Measurements from ENCODE around the gene CALML6. TPM values are rescaled to one million over a fixed set of nuclear protein-coding genes. Genes with fewer than 3 reads are reported as not detected.

The CALML6 gene
- total RNA-seq, 2 experiments from 2014 or later: 0.54 to 5.1 TPM

DNA sequence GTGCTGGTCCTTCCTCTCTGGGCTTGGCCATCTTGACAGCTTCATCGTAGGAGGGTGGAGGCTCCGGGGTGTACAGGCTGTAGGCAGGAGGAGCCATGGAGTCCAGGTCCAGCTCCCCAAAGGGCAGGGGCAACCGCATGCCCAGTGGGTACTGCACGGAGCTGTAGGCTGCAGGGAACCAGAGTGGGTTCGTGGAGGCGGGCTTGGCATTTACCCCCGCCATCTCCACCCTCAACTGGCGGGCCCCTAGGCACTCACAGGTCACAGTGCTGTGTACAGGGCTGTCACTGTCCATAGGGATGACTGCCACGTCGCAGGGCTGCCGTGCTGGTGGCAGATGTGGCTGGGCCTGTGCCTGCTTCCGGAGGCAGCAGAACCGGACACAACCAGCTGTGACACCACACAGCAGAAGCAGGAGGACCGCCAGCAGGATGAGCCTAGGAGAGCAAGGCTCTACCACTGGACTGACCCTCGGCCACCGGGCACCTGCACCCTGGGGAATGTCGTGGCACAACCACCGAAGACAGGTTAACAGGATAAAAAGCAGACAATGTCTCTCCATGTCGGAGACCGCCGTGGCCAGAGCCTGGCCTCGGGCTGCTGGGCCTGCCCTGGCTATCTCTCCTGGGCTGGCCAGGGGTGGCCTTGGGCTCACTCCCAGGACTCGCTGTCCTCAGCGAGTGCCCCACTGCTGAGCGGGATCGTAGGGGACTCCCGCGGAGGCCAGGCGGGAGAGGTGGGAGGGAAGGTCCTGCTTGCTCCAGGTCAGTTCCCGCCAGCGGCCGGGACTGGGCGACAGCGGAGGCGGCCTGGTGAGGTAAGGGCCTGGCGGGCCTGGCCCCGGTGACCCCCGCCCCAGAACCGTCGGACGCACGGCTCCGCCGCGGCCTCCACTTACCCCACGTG lies 3.2 kb downstream of the CALML6 start:
- no peaks in the 10 kb centered on the region for H4K20me1 ChIP-seq (ENCODE audit: insufficient read depth, low read length)
- H3K4me1 ChIP-seq (ENCODE audit: insufficient read depth, low read length, poor library complexity, severe bottlenecking): peaks cover 12% of the 10 kb centered on the region
- H3K9me3 ChIP-seq (ENCODE audit: low read length): no peaks in the 10 kb centered on the region
- no peak overlapping the region for H3K27ac ChIP-seq (ENCODE audit: low read depth, low read length, poor library complexity, severe bottlenecking)
- no peak for TF ChIP-seq EZH2phosphoT487 (IDR thresholded peaks at IDR 0.05; ENCODE audit: borderline replicate concordance, low read depth, low read length)
- TF ChIP-seq CTCF (conservative IDR thresholded peaks at IDR 0.05; ENCODE audit: low read length): no peak
- no peak for DNase-seq (ENCODE audit: low spot score)
- peak overlapping the region; percentile 62; the same call in 1 of the 2 replicates for H2AFZ ChIP-seq (ENCODE audit: low read length)
- peak overlapping the region; percentile 83 for H3K4me2 ChIP-seq (ENCODE audit: low read length)
- no TSS peak for BruUV-seq (replicated peaks)
- H3K9me2 ChIP-seq (ENCODE audit: insufficient read depth, low read length): no peaks in the 10 kb centered on the region
- no peaks in the 10 kb centered on the region for H3K79me2 ChIP-seq (ENCODE audit: insufficient read depth, low read depth, low read length)
- POLR2A ChIA-PET: no interaction called here
- no peaks in the 10 kb centered on the region for H3K36me3 ChIP-seq (ENCODE audit: insufficient read depth, low read length)
- CTCF ChIA-PET (ENCODE audit: unreplicated experiment): no interaction called here
- intact Hi-C loops (cut with micrococcal nuclease; ENCODE audit: unreplicated experiment): loop anchor here (2.0 kb wide), 1 partner anchor 215 kb away; no protein-coding TSS in a partner anchor
- H3K4me3 ChIP-seq (ENCODE audit: low read depth, low read length, poor library complexity, severe bottlenecking): peak overlapping the region; percentile 70

GRCh38 chr1:1918901-1919303 lies 3.8 kb downstream of the CALML6 start, which contains the start of gene TMEM52:
Gene TMEM52 (minus strand): TSS chr1:1919279. CDS start chr1:1919265, 14 bp downstream.
- no peaks in the 10 kb centered on the region for H3K9me2 ChIP-seq (ENCODE audit: insufficient read depth, low read length)
- no peaks in the 10 kb centered on the region for H3K79me2 ChIP-seq (ENCODE audit: insufficient read depth, low read depth, low read length)
- peak within 1 kb of the TSS; percentile 70 for H3K4me3 ChIP-seq (ENCODE audit: low read depth, low read length, poor library complexity, severe bottlenecking)
- no peak within 1 kb of the TSS for H3K27ac ChIP-seq (ENCODE audit: low read depth, low read length, poor library complexity, severe bottlenecking)
- TF ChIP-seq EZH2phosphoT487 (IDR thresholded peaks at IDR 0.05; ENCODE audit: borderline replicate concordance, low read depth, low read length) (no peak), CTCF (conservative IDR thresholded peaks at IDR 0.05; ENCODE audit: low read length) (peak; percentile 45; the same call in 1 of the 2 replicates)
- ChIA-PET CTCF (ENCODE audit: unreplicated experiment) (no interaction called here), POLR2A (no interaction called here)
- intact Hi-C loops (cut with micrococcal nuclease; ENCODE audit: unreplicated experiment): loop anchor here (2.0 kb wide), 1 partner anchor 214 kb away; no protein-coding TSS in a partner anchor
- H4K20me1 ChIP-seq (ENCODE audit: insufficient read depth, low read length): no peaks in the 10 kb centered on the region
- no peaks in the 10 kb centered on the region for H3K9me3 ChIP-seq (ENCODE audit: low read length)
- H3K4me2 ChIP-seq (ENCODE audit: low read length): peak within 1 kb of the TSS; percentile 83
- H2AFZ ChIP-seq (ENCODE audit: low read length): peak within 1 kb of the TSS; percentile 62; the same call in 1 of the 2 replicates
- H3K4me1 ChIP-seq (ENCODE audit: insufficient read depth, low read length, poor library complexity, severe bottlenecking): peaks cover 12% of the 10 kb centered on the region
- H3K36me3 ChIP-seq (ENCODE audit: insufficient read depth, low read length): no peaks in the 10 kb centered on the region
- no TSS peak for BruUV-seq (replicated peaks)
- DNase-seq (ENCODE audit: low spot score): no peak

Measured in OCI-LY7 (cell line).